Skin of body (tissue), 2 donors: ENCODE data around the gene POLE3. TPM values are rescaled to one million over a fixed set of nuclear protein-coding genes. Genes with fewer than 3 reads are reported as not detected.
A peak's percentile ranks its signal among the peaks of the same experiment; 100 is the strongest.
"Not testable (repeated sequence)": the region's sequence is repeated elsewhere in the genome, so short reads cannot be mapped to it uniquely, and the experiment has no call there.

Source experiments
- DNase-seq: peaks from one replicate; lab custom pipeline; 2025; lab: John Stamatoyannopoulos, UW
- total RNA-seq: library from RNA; depleted of rRNA; stranded (reverse); fragments of >200 nt; gene quantifications from one replicate; pipeline ENCODE4 v1.2.3, GENCODE V29; 2014

POLE3 gene
- total RNA-seq, 1 donor from 2014 or later: 26.4 TPM

DNA sequence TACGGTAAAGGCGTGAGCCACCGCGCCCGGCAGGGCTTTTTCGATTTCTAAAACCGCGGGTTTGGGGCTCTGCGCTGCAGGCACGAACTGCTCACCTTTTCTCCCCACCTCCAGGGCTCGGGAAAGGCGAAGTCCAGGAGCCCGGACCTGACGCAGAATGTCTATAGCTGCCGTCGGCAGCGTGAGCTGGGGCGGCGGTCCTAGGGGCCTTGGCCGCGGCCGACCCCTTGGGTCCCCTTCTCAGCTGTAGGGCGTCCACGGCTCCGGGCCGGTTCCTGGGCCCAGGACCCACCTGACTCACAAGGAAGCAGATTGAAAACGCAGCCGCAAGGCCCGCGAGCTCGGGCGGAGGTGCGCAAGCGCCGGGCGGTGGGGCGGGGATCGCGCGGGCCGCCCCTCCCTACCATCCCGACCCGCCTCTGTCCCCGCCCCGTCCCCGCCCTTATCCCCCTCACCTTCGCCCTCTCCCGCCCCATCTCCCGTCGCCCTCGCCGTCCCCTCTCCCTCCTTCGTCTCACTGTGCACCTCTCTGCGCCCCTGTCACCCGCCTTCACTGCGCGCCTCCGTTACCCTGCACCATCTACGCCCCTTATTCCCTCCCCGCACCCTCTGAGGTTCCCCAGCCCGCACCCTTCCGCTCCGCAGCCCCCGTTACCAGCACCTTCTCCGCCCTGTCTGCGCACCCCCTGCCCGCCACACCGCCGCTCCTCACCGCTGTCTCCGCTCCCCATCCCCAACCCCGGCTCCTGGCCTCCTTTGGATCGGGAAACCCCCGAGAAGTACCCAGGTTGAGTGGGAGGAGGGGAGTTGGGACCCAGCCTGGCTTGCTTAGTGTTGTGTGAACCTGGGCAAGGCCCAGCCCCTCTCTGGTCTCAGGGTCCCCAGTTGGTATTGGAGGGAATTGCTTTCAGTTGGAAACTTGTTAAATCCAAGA lies 33.6 kb downstream of the POLE3 start, which contains the start of gene HDHD3:
TSS of gene HDHD3 (minus strand) at position 353 of the 934 bp plus-strand sequence. CDS start 2,632 bp downstream, outside the sequence.
- DNase-seq: peak; percentile 11

DNA sequence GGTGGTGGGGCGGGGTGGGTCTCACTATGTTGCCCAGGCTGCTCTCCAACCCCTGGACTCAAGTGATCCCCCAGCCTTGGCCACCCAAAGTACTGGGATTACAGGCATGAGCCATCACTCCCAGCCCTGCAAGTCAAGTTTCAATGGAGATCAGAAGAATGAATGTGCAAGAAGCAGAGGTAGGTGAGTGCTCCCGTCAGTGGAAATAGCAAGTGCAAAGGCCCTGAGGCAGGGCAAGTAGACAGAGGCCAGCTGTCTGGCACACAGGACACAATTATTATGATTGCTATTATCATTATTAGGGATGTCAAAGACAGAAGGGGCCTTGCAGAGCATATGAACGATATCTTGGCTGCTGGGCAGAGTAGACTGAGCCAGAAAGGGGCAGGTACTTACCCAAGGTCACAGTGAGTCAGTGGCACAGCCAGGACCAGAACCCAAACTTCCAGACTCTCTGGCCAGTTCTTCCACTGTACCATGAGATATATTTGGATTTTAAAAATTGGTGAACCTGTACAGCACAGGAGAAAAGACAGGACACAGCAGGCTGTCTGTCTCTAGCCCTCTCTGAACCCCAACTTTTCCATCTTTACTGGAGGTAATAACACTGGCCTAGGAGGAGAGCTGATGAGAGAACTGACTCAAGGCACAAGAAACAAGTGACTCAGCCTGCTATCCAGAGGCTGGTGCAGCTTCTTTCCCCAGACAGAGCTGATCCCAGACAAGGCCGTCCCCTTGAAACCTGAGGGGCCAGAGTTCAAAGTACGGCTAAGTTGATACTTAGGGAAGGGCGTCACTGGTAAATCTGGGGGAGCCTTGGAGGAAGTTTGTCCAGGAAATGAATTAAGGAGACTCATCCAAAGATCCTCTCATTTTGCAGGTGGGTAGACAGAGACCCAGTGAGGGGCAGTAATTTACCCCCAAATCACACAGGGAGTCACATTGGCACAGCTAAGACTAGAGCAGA lies 35.1 kb downstream of the POLE3 start:
- DNase-seq: no peak

DNA sequence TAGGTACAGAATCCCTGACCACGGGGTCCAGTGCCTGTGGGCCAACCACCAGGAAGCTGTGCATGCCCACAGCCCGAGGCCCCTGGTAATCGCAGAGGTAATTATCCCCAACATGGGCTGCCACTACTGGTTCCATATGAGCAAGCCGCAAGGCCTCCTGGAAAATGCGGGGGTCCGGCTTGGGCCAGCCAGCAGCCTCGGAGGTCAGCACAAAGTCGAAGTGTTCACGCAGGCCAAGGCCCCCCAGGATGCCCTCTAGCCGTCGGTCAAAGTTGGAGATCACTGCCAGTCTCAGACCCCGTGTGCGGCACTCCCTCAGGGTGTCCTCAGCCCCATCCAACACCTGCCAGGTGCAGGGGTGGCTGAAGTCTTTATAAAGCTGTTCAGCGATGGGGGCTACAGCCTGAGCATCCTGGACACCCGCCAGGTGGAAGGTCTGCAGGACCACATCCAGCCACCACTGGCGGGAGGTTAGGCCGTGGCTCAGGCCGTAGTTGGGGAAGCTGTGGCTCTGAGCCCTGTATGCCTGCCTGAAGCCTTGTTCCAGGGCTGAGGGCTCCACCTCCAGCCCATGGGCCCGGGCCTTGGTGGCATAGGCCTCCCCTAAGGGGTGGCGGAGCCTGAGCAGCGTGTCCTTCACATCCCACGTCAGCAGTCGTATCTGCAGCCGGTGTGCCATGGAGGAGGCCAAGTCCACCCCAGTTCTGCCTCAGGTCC lies 36.6 kb downstream of the POLE3 start:
- no peak for DNase-seq

DNA sequence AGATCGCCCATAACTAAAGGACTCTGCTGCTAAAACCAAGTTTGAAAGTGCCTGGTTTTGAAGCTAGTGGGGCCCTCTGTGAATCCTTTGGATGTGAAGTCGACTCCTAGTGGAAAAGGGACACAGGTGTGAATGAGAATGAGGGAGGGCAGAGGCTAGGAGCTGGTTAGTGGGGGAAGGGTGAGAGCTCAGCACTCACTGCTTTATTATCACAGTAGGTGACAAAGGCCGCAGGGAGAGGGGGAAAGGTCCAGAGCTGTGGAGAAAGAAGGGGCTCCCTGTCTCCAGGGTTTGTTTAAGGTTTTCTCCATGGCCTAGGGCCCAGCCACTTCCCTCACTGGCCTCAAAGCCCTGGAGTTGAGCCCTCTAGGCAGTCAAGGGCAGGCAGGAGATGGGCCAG lies 37.2 kb downstream of the POLE3 start:
- no peak for DNase-seq

DNA sequence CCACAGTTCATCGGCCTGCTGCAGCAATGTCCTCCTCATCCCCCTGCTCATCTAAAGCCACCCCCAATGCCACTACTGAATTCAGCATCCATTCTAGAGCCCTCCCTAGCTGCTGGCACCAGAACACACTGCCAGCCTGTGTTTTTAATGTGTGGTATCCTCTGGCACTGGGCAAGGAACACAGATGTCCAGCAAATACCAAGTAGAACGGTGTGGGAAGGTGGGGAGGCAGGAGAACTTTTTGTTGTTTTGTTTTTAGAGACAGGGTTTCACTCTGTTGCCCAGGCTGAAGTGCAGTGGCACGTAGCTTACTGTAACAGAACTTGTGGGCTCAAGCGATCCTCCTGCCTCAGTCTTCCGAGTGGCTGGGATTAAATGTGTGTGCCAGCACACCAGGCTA lies 38.4 kb downstream of the POLE3 start:
- DNase-seq: no peak

DNA sequence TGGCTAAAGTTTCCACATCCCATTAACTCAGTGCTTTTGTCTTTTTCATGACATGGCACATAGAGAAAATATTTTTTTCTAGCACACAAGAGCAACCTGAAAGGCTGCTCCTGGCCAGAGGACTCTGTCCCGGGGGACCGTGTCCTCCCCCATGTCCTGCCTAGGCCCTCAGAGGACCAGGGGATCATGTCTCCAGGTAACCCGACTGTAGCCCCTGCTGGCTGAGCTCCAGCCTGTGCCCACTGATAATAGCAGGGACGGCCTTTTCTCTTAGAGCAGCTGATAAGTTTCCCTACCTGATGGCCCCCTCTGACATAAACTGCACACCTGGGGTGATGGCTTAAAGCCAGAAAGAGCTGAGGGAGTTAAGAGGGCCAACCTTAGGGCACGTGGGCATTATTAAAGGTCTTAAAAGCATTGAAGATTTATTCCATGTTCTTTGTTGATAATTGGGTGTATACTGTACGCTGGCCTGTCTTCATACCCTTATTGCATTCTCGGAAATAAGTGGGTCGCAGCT lies 39.6 kb downstream of the POLE3 start:
- DNase-seq: no peak

DNA sequence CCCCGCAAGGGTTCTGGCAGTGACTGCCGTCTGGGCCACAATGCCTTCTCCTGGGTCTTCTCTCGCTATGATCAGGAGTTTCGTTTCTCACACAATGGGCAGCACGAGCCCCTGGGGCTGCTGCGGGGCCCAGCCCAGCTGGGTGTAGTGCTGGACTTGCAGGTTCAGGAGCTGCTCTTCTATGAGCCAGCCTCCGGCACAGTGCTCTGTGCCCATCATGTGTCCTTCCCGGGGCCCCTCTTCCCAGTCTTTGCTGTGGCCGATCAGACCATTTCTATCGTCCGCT lies 40.7 kb downstream of the POLE3 start:
- no peak for DNase-seq

DNA sequence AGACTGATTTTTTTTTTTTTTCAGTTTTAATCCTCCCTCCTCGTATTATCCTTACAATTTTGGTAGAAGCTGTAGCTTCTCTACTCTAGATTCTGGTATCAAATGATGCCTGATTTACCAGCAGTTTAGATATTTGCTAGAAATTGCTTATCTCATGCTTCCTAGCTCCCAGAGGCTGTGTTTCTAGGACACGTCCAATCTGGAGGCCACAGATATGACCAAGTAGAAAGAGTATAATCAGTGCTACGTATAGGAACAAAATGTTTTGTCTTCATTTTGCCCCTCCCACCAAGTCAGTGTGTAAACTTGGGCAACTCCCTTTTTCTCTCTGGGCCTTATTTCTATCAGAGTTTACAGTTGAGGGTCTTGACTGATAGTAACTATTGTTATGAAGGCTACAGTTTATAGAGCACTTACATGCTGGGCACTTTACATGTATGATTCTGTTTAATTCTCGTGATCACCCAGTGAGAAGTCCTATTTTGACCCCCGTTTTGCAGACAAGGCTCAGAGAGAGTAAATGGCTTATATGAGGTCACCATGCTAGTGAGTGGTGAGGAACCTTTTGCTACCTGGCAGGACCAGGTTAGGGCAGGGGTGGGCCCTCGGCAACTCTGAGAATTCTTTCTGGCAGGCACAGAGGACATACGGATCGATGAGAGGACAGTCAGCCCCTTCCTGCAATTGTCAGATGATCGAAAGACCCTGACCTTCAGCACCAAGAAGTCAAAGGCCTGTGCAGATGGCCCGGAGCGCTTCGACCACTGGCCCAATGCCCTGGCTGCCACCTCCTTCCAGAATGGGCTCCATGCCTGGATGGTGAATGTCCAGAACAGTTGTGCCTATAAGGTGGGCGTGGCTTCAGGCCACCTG lies 41.3 kb downstream of the POLE3 start:
- no peak for DNase-seq

DNA sequence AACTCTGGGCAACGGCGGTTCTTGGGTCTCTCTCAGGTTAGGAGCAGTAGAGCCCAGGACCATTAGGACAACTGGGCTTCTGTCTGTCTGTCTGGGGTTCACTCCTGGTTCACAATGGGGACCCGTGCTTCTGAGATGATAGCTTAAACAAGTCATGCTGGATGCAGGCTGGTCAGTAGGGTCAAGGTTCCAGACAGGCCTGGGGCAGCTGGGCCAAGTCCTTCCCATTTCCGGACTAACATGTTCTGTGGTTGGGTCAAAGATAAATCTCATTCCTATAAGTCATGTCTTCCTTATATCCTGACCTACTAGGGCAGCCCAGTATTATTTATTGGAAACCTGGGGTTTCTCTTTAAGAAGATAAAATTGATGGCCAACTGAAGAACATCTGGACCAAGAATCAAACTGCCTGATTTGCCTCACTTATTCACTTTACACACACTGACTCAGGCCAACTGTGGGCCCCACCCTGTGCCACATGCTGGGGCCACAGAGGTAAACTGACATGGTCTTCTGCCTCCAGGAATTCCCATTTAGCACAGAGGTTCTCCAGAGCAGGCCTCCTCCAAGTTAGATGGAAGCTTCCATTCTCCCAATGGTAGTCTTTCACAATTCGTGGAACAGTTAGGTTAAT lies 42.0 kb downstream of the POLE3 start:
- DNase-seq: no peak

DNA sequence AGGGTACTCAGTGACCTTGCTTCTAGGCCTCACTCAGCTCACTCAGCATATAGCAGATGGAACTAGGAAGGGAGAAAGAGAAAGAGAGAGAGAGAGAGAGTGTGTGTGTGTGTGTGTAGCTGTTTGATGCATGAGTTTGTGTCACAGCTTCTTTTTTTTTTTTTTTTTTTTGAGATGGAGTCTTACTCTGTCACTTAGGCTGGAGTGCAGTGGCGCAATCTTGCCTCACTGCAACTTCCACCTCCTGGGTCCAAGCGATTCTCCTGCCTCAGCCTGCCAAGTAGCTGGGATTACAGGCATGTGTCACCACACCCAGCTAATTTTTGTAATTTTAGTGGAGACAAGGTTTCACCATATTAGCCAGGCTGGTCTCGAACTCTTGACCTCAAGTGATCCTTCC lies 44.8 kb downstream of the POLE3 start:
- not testable (repeated sequence) for DNase-seq

DNA sequence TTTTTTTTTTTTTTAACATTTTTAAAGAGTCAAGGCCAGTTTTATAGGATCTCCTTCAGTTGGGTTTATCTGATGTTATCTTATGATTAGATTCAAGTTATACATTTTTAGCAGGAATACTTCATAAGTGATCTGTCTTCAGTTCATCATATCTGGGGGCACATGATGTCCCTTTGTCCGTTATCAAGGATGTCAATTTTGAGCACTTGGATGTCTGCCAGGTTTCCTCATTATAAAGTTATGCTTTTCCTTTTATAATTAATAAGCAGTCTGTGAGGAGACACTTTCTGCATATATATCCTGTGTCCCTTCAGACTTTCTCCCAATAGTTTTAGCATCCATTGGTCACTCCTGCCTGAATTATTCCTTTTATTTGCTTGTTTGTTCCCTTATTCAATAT lies 45.5 kb downstream of the POLE3 start:
- DNase-seq: no peak

DNA sequence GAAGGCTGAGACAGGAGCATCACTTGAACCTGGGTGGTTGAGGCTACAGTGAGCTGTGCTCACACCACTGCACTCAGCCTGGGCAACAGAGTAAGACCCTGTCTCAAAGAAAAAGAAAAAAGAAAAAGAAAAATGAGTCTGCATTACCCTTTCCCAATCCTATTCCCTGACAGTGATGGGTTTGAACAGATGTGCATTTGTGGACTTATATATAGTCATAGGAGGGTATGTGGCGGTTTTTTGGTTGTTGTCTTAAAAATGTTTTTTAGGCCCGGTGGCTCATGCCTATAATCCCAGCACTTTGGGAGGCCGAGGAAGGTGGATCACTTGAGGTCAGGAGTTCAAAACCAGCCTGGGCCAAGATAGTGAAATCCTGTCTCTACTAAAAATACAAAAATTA lies 47.1 kb downstream of the POLE3 start:
- no peak for DNase-seq

DNA sequence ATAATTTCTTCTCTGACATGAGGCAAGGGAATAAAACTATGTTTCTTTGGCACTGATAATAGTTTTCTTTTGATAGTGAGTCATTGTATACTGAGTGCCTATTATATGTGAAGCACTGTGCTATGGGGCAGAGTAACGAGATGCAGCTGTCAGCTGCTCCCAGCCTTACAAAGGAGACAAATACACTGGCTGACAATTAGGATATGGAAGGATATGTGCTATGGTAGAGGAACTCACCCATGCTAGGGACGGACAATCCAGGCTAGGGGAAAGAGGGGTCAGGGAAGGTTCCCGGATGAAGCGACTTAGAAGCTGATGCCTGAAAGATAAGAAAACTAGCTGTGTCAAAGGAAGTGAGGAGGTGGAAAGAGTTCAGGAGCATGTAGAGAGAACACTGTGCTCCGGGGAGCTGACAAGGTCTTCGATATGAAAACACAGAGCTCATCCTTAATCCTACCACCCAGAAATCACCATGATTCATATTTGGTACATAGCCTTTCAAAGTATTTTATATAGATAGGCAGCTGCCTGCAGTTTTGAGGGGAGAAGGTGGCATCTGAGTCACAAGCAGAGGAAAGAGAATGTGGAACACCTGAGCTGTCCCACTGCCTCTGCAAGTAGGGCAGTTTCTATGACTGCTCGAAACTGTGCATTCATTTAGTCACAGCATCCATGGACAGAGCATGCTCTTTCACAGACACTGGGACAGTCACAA lies 49.0 kb downstream of the POLE3 start:
- DNase-seq: no peak

DNA sequence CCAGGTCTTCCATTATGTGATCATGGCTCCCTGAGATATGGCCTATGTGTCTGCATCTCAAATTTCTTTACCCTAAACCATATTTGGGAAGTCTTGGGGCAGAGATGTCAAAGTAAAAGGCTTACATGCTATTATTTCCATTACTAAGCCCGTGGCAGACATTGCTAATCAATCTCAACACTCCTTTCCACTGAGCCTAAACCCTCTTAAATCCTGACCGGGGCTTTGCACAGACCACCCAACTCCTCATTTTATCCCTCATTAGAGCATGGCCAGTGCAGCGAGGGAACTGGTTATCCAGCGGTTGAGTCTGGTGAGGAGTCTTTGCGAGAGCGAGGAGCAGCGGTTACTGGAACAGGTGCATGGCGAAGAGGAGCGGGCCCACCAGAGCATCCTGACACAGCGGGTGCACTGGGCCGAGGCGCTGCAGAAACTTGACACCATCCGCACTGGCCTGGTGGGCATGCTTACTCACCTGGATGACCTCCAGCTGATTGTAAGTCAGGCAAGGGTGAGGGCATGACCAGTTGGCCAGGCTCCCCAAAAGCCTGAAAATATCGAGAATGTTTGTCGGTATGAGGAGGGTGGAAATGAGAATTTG lies 50.1 kb downstream of the POLE3 start:
- DNase-seq: no peak

DNA sequence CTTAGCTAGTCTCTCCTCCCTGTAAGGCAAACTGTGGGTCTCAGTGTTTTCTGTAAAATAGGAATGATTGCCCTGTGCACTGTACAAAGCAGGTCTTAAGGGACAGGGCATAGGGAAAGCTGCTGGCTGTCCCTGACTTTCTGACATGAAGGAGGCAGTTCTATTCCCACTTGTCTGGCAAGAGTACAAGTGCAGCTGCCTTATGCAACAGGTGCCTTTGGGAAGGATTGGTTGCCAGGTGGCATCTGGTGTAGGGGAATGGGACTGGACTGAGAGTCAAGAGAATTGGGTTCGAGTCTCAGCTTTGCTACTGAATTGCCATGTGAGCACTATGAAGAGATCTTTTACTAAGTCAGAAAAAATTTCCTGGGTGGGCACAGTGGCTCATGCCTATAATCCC lies 51.1 kb downstream of the POLE3 start:
- no peak for DNase-seq
